Testis (tissue), 3 donors: ENCODE results near the gene SLC11A2. TPM values are rescaled to one million over a fixed set of nuclear protein-coding genes. Genes with fewer than 3 reads are reported as not detected.
"Not testable (repeated sequence)": the region's sequence is repeated elsewhere in the genome, so short reads cannot be mapped to it uniquely, and the experiment has no call there.

ENCODE experiments used
- DNase-seq: peaks from one replicate; pipeline ENCODE4 v3.0.0-alpha.2; 2019
- H3K27ac ChIP-seq, 2 donors: fragments of 200-600 bp; sonication (generic); one replicate each; pipeline ENCODE4 v1.5.1; 2019
- H3K27me3 ChIP-seq: fragments of 200-600 bp; sonication (generic); one replicate; pipeline ENCODE4 v1.5.1; 2019
- H3K36me3 ChIP-seq: fragments of 200-600 bp; sonication (generic); one replicate; pipeline ENCODE4 v1.5.1; 2017; ENCODE audit warnings: low read depth; ENCODE audit errors: missing control alignments
- H3K4me1 ChIP-seq: fragments of 200-600 bp; sonication (generic); one replicate; pipeline ENCODE4 v1.5.1; 2019
- H3K4me3 ChIP-seq, 2 donors: fragments of 200-600 bp; sonication (generic); one replicate each; pipeline ENCODE4 v1.5.1; 2017 to 2019
- H3K9me3 ChIP-seq: fragments of 200-600 bp; sonication (generic); one replicate; pipeline ENCODE4 v1.5.1; 2017
- POLR2A ChIP-seq: fragments of 450-650 bp; IDR thresholded peaks from one replicate; pipeline ENCODE4 v1.6.1; 2017; ENCODE audit warnings: antibody characterized with exemption, mild to moderate bottlenecking, moderate library complexity
- whole genome bisulfite sequencing, 2 donors: methylation state at CpG; one replicate each; pipeline ENCODE4 v1.1.5; 2018; 5-methylcytosine and 5-hydroxymethylcytosine counted together
- intact Hi-C: fragments of 100-400 bp; cut with DNase I; formaldehyde crosslinking; loops from one replicate; pipeline ENCODE4 v1.15.1; 2023; ENCODE audit warnings: low total_unique reads
- polyA plus RNA-seq: library from polyadenylated mRNA; stranded (reverse); fragments of 350-450 nt; fragmentation: Illumina TruSeq; extraction: RNeasy Lipid Tissue Mini Kit (QIAGEN cat#74804); gene quantifications from one replicate; pipeline ENCODE4 v1.2.3, GENCODE V29; 2014; ENCODE audit warnings: low read depth, low replicate concordance; ENCODE audit not compliant: insufficient read depth
- total RNA-seq, 2 donors: library from RNA; depleted of rRNA; stranded (reverse); fragments of >200 nt; gene quantifications; one replicate each; pipeline ENCODE4 v1.2.3, GENCODE V29; 2016
- TF ChIP-seq, protein P1 (sequence below), 3 experiments: fragments of 450-650 bp in 2 of 3; fragments of 200-600 bp in 1 of 3; sonication (generic) in 1 of 3; IDR thresholded peaks; one replicate each; pipeline ENCODE4 v1.5.1; 2016 to 2019; ENCODE audit warnings: antibody characterized with exemption in 3 of 3, mild to moderate bottlenecking in 2 of 3, moderate library complexity in 1 of 3

Gene SLC11A2
- total and polyA plus RNA-seq, 3 donors from 2014 or later: 42.9 to 66.5 (median 63.4) TPM

DNA sequence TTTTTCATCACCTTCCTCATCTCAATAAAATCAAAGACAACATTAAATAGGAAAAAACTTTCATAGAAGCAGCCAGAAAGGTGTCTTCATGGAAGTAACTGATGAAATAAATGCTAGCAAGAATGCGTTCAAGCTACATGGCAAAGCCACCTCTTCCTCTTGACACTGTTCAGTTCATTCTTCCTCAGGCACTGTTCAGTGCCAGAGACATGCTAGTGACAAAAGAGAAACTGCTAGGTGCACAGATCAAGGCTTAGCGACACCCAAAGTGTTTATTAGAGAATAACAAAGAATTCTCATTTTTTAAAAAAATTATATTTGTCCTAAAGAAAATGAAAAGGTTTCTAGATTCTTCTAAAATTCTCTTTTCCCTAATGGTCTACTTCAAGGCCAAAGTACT is 7.2 kb downstream of the SLC11A2 start:
- Histone ChIP-seq H3K27ac (no peak overlapping the region), H3K36me3 (no peaks in the 10 kb centered on the region), H3K4me1 (peaks cover 8% of the 10 kb centered on the region), H3K4me3 (no peak overlapping the region), H3K27me3 (no peaks in the 10 kb centered on the region), H3K9me3 (no peaks in the 10 kb centered on the region)
- intact Hi-C loops: no loop called here
- DNase-seq: no peak
- WGBS, 2 donors: 88 to 97% methylated on average over 2 of the region's 2 CpGs
- TF ChIP-seq, protein P1, sequence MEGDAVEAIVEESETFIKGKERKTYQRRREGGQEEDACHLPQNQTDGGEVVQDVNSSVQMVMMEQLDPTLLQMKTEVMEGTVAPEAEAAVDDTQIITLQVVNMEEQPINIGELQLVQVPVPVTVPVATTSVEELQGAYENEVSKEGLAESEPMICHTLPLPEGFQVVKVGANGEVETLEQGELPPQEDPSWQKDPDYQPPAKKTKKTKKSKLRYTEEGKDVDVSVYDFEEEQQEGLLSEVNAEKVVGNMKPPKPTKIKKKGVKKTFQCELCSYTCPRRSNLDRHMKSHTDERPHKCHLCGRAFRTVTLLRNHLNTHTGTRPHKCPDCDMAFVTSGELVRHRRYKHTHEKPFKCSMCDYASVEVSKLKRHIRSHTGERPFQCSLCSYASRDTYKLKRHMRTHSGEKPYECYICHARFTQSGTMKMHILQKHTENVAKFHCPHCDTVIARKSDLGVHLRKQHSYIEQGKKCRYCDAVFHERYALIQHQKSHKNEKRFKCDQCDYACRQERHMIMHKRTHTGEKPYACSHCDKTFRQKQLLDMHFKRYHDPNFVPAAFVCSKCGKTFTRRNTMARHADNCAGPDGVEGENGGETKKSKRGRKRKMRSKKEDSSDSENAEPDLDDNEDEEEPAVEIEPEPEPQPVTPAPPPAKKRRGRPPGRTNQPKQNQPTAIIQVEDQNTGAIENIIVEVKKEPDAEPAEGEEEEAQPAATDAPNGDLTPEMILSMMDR (IDR thresholded peaks at IDR 0.05): no peak
- no peak for TF ChIP-seq POLR2A

DNA sequence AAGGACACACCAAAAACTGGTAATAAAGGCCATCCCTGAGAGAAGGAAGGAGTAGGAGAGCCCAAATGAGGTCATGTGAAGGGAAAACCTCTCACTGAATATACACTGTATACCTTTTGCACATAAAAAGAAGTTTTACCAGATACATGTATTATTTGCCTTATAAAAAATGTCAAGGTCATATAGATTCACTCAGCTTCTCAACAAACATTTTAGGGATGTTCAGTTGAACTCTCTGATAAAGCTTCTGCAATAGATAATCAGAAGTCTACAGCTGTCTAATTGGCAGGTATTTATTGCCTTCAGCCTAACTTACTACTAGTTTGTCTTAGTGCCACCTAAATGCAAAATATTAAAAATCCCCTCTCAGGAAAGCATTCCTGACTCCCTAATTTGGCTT is 8.7 kb downstream of the SLC11A2 start:
- DNase-seq: no peak
- no peak overlapping the region for H3K4me3 ChIP-seq
- no peaks in the 10 kb centered on the region for H3K9me3 ChIP-seq
- TF ChIP-seq, protein P1 (IDR thresholded peaks at IDR 0.05): no peak
- TF ChIP-seq POLR2A: no peak
- intact Hi-C loops: no loop called here
- no peaks in the 10 kb centered on the region for H3K27me3 ChIP-seq
- H3K4me1 ChIP-seq: peaks cover 9% of the 10 kb centered on the region
- H3K27ac ChIP-seq: no peak overlapping the region
- H3K36me3 ChIP-seq: no peaks in the 10 kb centered on the region

DNA sequence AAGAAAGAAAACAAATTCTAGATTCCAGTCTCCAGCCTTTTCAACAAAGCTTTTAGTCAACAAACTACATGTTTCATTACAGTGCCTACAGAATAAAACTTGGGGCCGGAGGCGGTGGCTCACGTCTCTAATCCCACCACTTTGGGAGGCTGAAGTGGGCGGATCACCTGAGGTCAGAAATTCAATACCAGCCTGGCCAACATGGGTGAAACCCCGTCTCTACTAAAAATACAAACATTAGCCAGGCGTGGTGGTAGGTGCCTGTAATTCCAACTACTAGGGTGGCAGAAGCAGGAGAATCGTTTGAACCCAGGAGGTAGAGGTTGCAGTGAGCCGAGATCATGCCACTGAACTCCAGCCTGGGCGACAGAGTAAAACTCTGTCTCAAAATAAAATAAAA is 11.7 kb downstream of the SLC11A2 start:
- H3K27me3 ChIP-seq, H3K9me3 ChIP-seq, DNase-seq, intact Hi-C loops, H3K4me3 ChIP-seq, H3K27ac ChIP-seq, H3K36me3 ChIP-seq: not testable (repeated sequence)
- 91 to 92% methylated on average over 9 of the region's 9 CpGs for WGBS, 2 donors
- H3K4me1 ChIP-seq: peaks cover 18% of the 10 kb centered on the region

DNA sequence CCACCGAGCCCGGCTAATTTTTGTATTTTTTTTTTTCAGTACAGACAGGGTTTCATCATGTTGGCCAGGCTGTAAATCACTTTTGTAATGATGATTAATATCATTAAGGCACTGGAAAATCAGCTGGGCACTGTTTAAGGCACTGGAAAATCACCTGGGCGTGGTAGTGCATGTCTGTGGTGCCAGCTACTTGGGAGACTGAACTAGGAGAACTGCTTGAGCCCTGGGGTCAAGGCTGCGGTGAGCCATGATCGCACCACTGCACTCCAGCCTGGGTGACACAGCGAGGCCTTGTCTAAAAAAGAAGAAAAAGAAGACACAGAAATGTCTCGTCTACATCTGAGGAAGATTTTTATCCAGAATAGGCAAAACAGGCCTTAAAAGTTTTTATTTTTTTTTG is 12.7 kb downstream of the SLC11A2 start:
- WGBS, 2 donors: 83 to 87% methylated on average over 7 of the region's 7 CpGs
- TF ChIP-seq, protein P1 (IDR thresholded peaks at IDR 0.05): no peak
- TF ChIP-seq POLR2A: no peak
- Histone ChIP-seq H3K36me3 (no peaks in the 10 kb centered on the region), H3K27me3 (no peaks in the 10 kb centered on the region), H3K9me3 (no peaks in the 10 kb centered on the region), H3K4me3 (no peak overlapping the region), H3K4me1 (peaks cover 27% of the 10 kb centered on the region), H3K27ac (no peak overlapping the region)
- intact Hi-C loops: no loop called here
- DNase-seq: no peak

DNA sequence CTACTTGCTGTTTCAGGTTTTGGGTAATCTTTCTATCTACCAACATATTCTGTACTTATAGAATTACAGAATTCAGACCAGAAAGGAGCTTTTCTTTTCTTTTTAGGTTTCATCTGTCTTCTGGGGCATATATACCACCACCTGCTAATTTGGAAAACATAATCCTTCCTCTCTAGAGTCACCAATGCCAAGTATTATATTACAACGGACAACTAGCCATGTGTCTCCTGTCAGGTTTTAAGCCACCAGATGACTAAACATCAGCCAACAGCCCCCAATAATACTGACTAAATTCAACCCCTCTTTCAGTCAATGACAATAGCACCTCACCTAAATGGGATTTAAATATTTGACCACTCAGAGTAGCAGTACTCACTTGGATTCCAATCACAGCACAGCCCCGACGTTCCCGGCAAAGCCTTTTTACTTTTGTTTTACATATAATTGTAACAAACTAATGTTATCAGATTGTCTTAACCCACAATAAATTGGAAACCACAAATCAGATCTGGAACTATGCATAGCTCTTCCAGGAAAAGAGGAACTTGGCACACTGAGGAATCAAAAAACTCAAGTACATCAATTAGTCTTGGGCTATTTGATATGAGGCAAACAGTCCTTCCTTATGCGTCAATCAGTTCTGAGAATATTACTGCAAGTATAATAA is 13.5 kb downstream of the SLC11A2 start:
- TF ChIP-seq, protein P1 (IDR thresholded peaks at IDR 0.05): no peak
- no peak for TF ChIP-seq POLR2A
- no peaks in the 10 kb centered on the region for H3K36me3 ChIP-seq
- H3K27ac ChIP-seq: peak overlapping the region in 1 of 2 donors; percentile 1
- H3K9me3 ChIP-seq: no peaks in the 10 kb centered on the region
- intact Hi-C loops: no loop called here
- peaks cover 27% of the 10 kb centered on the region for H3K4me1 ChIP-seq
- DNase-seq: no peak
- 55 to 80% methylated on average over 5 of the region's 5 CpGs for WGBS, 2 donors
- no peaks in the 10 kb centered on the region for H3K27me3 ChIP-seq
- H3K4me3 ChIP-seq: no peak overlapping the region
